ENCODE data around the gene EFNB2. TPM values are rescaled to one million over a fixed set of nuclear protein-coding genes. Genes with fewer than 3 reads are reported as not detected.

Gene EFNB2
- total RNA-seq, 1 donor from 2014 or later = 79.4 TPM

DNA sequence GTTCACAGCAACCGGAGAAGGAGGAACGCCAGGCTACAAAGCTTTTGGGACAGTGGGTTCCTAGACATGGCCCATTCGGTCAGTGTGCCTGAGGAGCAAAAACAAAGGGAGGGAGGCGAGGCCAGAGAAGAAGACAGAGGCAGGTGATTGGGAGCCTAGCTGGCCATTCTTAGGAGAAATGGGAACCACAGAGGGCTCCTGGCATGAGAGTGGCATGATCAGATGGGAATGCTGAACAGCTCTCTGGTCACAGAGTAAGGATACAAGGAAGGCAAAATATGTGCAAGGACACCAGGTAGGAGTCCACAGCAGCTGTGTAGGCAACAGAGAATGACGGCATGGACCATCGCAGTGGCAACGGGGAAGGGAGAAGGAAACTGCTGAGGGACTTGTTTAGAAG, 82.4 kb downstream of the EFNB2 start:
- Mint-ChIP-seq H3K36me3 (ENCODE audit: low read depth) (no peaks in the 10 kb centered on the region), H3K4me1 (peaks cover 5% of the 10 kb centered on the region), H3K27me3 (ENCODE audit: low read depth) (no peaks in the 10 kb centered on the region), H3K9me3 (peaks cover 4% of the 10 kb centered on the region), H3K4me3 (no peak overlapping the region), H3K27ac (ENCODE audit: unreplicated experiment) (no peak overlapping the region)
- no peak for DNase-seq (ENCODE audit: low read depth, low spot score)
- TF ChIP-seq, protein P1, sequence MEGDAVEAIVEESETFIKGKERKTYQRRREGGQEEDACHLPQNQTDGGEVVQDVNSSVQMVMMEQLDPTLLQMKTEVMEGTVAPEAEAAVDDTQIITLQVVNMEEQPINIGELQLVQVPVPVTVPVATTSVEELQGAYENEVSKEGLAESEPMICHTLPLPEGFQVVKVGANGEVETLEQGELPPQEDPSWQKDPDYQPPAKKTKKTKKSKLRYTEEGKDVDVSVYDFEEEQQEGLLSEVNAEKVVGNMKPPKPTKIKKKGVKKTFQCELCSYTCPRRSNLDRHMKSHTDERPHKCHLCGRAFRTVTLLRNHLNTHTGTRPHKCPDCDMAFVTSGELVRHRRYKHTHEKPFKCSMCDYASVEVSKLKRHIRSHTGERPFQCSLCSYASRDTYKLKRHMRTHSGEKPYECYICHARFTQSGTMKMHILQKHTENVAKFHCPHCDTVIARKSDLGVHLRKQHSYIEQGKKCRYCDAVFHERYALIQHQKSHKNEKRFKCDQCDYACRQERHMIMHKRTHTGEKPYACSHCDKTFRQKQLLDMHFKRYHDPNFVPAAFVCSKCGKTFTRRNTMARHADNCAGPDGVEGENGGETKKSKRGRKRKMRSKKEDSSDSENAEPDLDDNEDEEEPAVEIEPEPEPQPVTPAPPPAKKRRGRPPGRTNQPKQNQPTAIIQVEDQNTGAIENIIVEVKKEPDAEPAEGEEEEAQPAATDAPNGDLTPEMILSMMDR (conservative IDR thresholded peaks at IDR 0.05) = no peak

- TF ChIP-seq, protein P1 (conservative IDR thresholded peaks at IDR 0.05) = no peak
- Mint-ChIP-seq H3K27me3 (ENCODE audit: low read depth) (no peaks in the 10 kb centered on the region), H3K4me1 (peaks cover 18% of the 10 kb centered on the region), H3K27ac (ENCODE audit: unreplicated experiment) (no peak overlapping the region), H3K4me3 (no peak overlapping the region), H3K9me3 (peaks cover 4% of the 10 kb centered on the region), H3K36me3 (ENCODE audit: low read depth) (no peaks in the 10 kb centered on the region)
- DNase-seq (ENCODE audit: low read depth, low spot score) = no peak
Measured at GRCh38 chr13:106450991-106451390, 84.5 kb downstream of the EFNB2 start.

DNA sequence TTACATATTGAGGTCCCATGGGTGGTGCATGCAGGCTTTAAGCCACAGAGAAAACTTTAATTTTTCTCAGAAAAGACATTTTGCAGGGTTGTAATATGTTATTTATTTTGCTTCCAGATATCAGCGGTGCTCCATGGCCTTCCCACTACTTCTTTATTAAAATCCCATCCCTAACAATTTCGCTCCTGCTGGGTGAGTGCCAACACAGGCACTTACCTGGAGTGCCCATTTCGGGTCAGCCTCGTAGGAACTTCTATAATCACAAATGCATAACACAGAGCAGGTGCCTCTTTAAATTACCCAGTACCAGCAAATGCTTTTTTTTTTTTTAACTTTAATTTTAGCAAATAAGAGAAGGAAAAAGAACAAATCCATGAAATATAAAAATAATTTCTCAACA, 86.4 kb downstream of the EFNB2 start:
- Mint-ChIP-seq H3K36me3 (ENCODE audit: low read depth) (no peaks in the 10 kb centered on the region), H3K9me3 (peaks cover 4% of the 10 kb centered on the region), H3K27me3 (ENCODE audit: low read depth) (no peaks in the 10 kb centered on the region), H3K4me1 (peaks cover 37% of the 10 kb centered on the region), H3K4me3 (no peak overlapping the region), H3K27ac (ENCODE audit: unreplicated experiment) (peak overlapping the region; percentile 36)
- TF ChIP-seq, protein P1 (conservative IDR thresholded peaks at IDR 0.05) = no peak
- no peak for DNase-seq (ENCODE audit: low read depth, low spot score)

GRCh38 chr13:106445996-106446395, 89.5 kb downstream of the EFNB2 start:
- peaks cover 61% of the 10 kb centered on the region for H3K4me1 Mint-ChIP-seq
- H3K27me3 Mint-ChIP-seq (ENCODE audit: low read depth) = no peaks in the 10 kb centered on the region
- peaks cover 4% of the 10 kb centered on the region for H3K9me3 Mint-ChIP-seq
- no peak overlapping the region for H3K4me3 Mint-ChIP-seq
- H3K36me3 Mint-ChIP-seq (ENCODE audit: low read depth) = no peaks in the 10 kb centered on the region
- TF ChIP-seq, protein P1 (conservative IDR thresholded peaks at IDR 0.05) = no peak
- no peak overlapping the region for H3K27ac Mint-ChIP-seq (ENCODE audit: unreplicated experiment)
- no peak for DNase-seq (ENCODE audit: low read depth, low spot score)

GRCh38 chr13:106443607-106444322, 91.7 kb downstream of the EFNB2 start:
- Mint-ChIP-seq H3K36me3 (ENCODE audit: low read depth) (no peaks in the 10 kb centered on the region), H3K27ac (ENCODE audit: unreplicated experiment) (no peak overlapping the region), H3K4me3 (peak overlapping the region; percentile 20), H3K27me3 (ENCODE audit: low read depth) (no peaks in the 10 kb centered on the region), H3K4me1 (peaks cover 74% of the 10 kb centered on the region), H3K9me3 (peaks cover 5% of the 10 kb centered on the region)
- TF ChIP-seq, protein P1 (conservative IDR thresholded peaks at IDR 0.05) = no peak
- DNase-seq (ENCODE audit: low read depth, low spot score) = no peak
